Measurements from ENCODE around the gene CCL15.

The CCL15 gene

DNA sequence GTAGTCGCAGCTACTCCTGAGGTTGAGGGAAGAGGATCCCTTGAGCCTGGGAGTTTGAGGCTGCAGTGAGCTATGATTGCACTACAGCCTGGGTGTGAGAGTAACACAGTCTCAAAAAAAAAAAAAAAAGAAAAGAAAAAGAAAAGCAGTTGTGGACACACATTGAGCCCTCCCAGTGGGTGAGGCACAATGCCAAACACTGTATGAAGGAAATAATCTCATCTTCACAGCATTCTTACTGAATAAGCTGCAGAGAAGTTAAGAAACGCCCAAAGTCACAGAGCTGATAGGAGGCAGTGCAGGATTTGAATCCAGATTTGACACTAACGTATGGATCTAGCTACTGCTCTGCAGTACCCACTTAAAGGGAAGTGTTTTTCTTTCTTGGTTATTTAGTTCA lies 52.0 kb downstream of the CCL15 start:
- in situ Hi-C loops (cut with MboI; ENCODE audit: low sequenced_read_pairs): no loop called here
- no peaks in the 10 kb centered on the region for H3K27me3 ChIP-seq (ENCODE audit: low read depth)
- H3K4me3 ChIP-seq: no peak overlapping the region
- no peaks in the 10 kb centered on the region for H3K9me3 ChIP-seq
- no peak for DNase-seq (ENCODE audit: low spot score in 2 of 2)
- H3K36me3 ChIP-seq (replicated peaks): no peaks in the 10 kb centered on the region
- no peaks in the 10 kb centered on the region for H3K4me1 ChIP-seq

DNA sequence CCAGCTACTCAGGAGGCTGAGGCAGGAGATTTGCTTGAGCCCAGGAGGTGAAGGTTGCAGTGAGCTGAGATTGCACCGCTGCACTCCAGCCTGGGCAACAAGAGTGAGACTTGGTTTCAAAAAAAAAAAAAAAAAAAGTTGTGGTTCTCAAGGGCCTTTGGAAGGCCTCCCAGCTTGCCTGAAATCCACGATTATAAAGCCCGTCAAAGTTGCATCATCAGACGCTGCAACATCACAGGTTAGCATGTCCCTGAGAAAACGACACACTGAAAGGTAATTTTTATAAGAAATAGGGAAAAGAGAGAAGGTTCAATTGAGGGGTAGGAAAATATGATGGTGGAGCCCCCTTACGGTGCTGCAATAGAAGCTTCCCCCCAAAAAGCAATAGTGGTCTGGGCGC lies 53.3 kb downstream of the CCL15 start:
- in situ Hi-C loops (cut with MboI; ENCODE audit: low sequenced_read_pairs): no loop called here

More for the DNA sequence above, 53.3 kb downstream of the CCL15 start:
- Histone ChIP-seq H3K27me3 (ENCODE audit: low read depth) (no peaks in the 10 kb centered on the region), H3K4me3 (no peak overlapping the region), H3K36me3 (replicated peaks) (no peaks in the 10 kb centered on the region), H3K4me1 (no peaks in the 10 kb centered on the region), H3K9me3 (no peaks in the 10 kb centered on the region)
- no peak for DNase-seq (ENCODE audit: low spot score in 2 of 2)
